ENCODE results near the gene CIBAR2.
A peak's percentile ranks its signal among the peaks of the same experiment; 100 is the strongest.

The CIBAR2 gene

DNA sequence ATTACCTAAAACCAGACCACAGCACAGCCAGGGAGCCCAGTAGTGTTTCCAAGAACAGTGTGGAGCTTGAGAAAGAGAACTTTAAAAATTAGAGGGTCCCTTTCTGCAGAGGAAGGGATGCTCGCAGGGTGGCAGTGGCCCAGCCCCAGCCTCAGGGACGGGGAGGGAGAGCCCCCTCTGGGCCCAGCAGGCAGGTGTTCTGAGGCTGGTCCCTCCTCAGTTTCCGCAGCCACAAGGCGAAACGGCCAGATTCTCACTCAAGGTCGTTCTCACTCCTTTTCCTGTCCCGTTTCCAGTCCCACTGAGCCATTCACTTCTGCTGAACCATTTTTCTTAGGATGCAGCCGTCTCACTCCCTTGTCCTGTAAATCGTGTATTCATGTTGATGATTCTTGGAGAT is 20.0 kb downstream of the CIBAR2 start:
- Histone ChIP-seq H3K4me1 (ENCODE audit: control insufficient read depth, insufficient read depth, low read length) (no peaks in the 10 kb centered on the region), H3K27me3 (ENCODE audit: control insufficient read depth, insufficient read depth, low read length) (no peaks in the 10 kb centered on the region), H3K9ac (ENCODE audit: low read depth, low read length) (no peak overlapping the region), H3K9me3 (ENCODE audit: control insufficient read depth, insufficient read depth, low read length) (no peaks in the 10 kb centered on the region), H3K36me3 (ENCODE audit: control insufficient read depth, insufficient read depth, low read length) (no peaks in the 10 kb centered on the region), H3K4me3 (ENCODE audit: low read depth, low read length) (no peak overlapping the region)

DNA sequence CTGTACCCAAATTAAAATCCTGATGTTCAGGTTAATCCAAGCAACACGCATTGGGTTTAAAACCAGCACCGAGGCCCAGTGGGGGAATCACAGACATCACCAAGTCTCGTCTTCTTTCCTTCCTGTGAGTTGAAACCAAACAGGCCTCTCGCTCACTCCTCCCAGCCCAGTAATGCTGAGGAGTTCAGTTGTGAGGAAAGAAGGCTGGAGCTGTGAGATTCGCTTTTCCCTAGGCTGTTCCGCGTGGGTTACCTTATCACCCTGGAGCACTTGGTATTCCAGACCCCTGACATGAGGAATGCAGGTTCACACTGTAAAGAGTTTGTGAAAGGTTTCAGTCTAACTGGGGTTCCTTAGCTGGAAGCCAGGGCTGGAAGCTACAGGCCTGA is 20.8 kb downstream of the CIBAR2 start:
- no peaks in the 10 kb centered on the region for H3K4me1 ChIP-seq (ENCODE audit: control insufficient read depth, insufficient read depth, low read length)
- no peaks in the 10 kb centered on the region for H3K9me3 ChIP-seq (ENCODE audit: control insufficient read depth, insufficient read depth, low read length)
- H3K36me3 ChIP-seq (ENCODE audit: control insufficient read depth, insufficient read depth, low read length), result no peaks in the 10 kb centered on the region
- H3K9ac ChIP-seq (ENCODE audit: low read depth, low read length), result no peak overlapping the region
- no peak overlapping the region for H3K4me3 ChIP-seq (ENCODE audit: low read depth, low read length)
- H3K27me3 ChIP-seq (ENCODE audit: control insufficient read depth, insufficient read depth, low read length), result no peaks in the 10 kb centered on the region

DNA sequence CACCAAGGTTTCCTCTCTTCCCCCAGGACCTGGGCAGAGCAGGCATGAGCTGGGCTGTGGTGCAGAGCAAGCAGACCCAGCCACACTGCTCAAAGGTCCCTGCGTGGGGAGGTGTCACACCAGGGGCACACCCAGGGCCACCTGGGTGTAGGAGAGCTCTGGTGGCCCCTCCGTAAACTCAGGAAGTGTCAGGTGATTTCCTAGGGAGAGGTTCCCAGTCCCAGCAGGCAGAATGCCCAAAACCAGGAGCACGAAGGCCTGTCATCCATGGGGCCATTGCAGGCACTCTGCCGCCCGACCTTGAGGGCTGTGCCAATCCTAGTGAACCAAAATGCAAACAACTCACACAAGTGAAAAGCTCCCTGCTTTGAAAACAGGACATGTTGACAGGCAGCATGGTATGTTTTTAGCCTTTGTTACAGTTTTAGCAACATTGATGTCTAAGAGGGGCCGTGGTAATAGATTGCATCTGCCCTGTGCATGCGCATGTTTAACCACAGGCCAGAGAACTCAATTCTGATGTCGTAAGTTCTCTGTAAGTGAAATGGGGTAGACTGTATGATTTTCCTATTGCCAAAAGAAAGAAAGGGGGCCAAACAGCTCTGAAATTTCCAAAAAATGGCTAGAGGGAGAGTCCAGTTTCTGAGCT is 21.3 kb downstream of the CIBAR2 start:
- H3K4me3 ChIP-seq (ENCODE audit: low read depth, low read length), result no peak overlapping the region
- H3K27me3 ChIP-seq (ENCODE audit: control insufficient read depth, insufficient read depth, low read length), result no peaks in the 10 kb centered on the region
- H3K9me3 ChIP-seq (ENCODE audit: control insufficient read depth, insufficient read depth, low read length), result no peaks in the 10 kb centered on the region
- no peaks in the 10 kb centered on the region for H3K4me1 ChIP-seq (ENCODE audit: control insufficient read depth, insufficient read depth, low read length)
- H3K36me3 ChIP-seq (ENCODE audit: control insufficient read depth, insufficient read depth, low read length), result no peaks in the 10 kb centered on the region
- no peak overlapping the region for H3K9ac ChIP-seq (ENCODE audit: low read depth, low read length)

DNA sequence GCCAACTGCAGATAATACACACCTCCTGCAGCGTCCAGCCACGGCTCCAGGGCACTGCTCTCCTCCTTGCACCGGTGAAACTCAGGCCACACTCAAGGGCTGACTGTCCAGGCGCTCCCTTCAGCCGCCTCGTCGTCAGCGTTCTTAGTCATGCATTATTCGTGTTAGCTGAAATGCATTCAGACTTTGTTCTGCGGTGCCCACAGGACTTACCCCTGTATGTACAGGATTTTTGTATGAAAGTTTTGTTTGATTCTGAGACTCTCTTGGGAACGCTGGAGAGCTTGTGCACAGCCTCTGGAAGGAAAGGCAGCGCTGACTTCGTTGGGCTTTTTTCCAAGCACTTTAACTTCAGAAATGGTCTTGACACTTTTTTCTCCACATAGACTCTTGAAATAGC is 22.1 kb downstream of the CIBAR2 start:
- Histone ChIP-seq H3K4me1 (ENCODE audit: control insufficient read depth, insufficient read depth, low read length) (no peaks in the 10 kb centered on the region), H3K4me3 (ENCODE audit: low read depth, low read length) (no peak overlapping the region), H3K9me3 (ENCODE audit: control insufficient read depth, insufficient read depth, low read length) (no peaks in the 10 kb centered on the region), H3K27me3 (ENCODE audit: control insufficient read depth, insufficient read depth, low read length) (peaks cover 6% of the 10 kb centered on the region), H3K9ac (ENCODE audit: low read depth, low read length) (no peak overlapping the region), H3K36me3 (ENCODE audit: control insufficient read depth, insufficient read depth, low read length) (no peaks in the 10 kb centered on the region)

DNA sequence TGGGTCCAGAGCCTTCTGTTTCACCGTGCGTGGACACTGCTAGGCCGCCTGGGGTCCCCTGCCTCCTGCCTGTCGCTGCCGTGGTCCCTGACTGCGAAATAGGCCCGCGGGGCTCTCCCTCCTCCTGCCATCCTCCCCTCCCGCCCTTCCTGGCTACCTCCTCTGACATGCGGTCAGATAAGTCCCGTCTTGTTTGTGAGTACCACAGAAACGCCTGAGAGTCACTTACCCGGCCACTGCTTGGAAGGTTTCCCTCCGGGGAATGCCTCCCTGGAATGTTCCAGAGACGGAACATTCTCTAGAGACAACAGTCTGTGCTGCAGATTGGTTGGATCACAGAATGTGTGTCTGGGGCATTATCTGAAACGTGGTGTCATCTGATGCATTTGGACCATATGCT is 22.7 kb downstream of the CIBAR2 start:
- H3K36me3 ChIP-seq (ENCODE audit: control insufficient read depth, insufficient read depth, low read length), result no peaks in the 10 kb centered on the region
- H3K27me3 ChIP-seq (ENCODE audit: control insufficient read depth, insufficient read depth, low read length), result peaks cover 12% of the 10 kb centered on the region
- H3K9me3 ChIP-seq (ENCODE audit: control insufficient read depth, insufficient read depth, low read length), result no peaks in the 10 kb centered on the region
- no peak overlapping the region for H3K4me3 ChIP-seq (ENCODE audit: low read depth, low read length)
- peak overlapping the region; percentile 24 for H3K9ac ChIP-seq (ENCODE audit: low read depth, low read length)
- H3K4me1 ChIP-seq (ENCODE audit: control insufficient read depth, insufficient read depth, low read length), result no peaks in the 10 kb centered on the region

DNA sequence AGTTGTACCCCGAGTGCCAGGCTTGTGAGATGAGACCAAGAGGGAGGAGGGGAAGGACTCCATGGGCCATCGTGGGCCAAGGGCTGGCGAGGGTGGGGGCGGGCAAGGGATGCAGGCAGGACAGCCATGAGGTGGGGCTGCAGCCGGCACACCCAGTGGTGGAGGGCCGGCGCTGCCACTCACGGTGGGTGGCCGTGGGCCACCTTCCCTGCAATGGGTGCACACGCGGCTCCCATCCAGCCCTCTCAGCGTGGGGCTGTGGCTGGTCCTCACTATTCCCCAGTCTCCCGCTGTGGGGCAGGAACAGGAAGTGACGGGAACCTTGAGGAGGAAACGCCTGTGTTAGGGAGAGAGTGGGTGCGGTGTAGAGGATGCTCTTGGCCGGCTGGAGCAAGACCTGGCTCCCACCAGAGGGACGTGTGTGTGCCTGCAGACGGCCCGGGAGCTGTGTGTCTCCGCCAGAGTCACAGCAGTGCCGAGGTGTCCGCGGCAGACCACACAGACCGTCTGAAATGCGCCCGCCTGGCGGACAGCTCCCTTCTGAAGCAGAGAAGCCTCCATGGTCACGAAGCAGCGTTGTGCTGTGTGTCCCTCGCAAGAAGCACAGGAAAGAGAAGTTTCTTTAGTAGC is 23.6 kb downstream of the CIBAR2 start:
- Histone ChIP-seq H3K36me3 (ENCODE audit: control insufficient read depth, insufficient read depth, low read length) (no peaks in the 10 kb centered on the region), H3K9ac (ENCODE audit: low read depth, low read length) (no peak overlapping the region), H3K27me3 (ENCODE audit: control insufficient read depth, insufficient read depth, low read length) (peaks cover 12% of the 10 kb centered on the region), H3K4me3 (ENCODE audit: low read depth, low read length) (no peak overlapping the region), H3K9me3 (ENCODE audit: control insufficient read depth, insufficient read depth, low read length) (no peaks in the 10 kb centered on the region), H3K4me1 (ENCODE audit: control insufficient read depth, insufficient read depth, low read length) (peaks cover 2% of the 10 kb centered on the region)

DNA sequence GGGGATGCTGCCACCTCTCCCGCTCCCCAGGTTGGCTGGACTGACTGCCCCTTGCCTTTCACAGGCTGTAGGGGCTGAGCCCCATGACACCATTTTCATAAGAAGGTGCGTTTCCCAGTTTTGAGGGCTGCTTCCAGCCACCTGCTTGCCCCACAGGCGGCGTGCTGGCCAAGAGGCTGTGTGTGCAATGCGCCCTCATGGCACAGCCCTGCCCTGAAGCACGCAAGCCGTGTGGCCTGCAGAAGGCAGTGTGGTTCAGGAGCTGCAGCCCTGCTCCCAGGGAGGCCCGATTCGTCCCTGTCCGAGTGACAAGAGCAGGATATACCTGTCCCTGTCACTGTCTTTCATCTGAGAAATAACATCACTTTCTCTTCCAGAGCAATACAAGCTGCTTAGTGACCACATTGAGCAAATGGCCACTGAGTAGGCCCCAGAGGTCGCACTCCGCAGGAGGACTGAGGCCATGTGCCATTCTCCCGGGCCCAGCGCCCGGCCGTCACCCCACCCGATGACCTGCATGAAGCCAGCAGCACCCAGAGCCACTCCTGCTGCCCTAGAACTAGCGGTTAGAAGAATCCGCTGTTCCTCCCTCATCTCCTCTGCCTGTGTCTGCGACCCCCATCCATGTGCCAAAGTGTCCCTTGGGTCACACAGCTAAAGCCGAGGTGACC is 24.2 kb downstream of the CIBAR2 start:
- Histone ChIP-seq H3K9me3 (ENCODE audit: control insufficient read depth, insufficient read depth, low read length) (no peaks in the 10 kb centered on the region), H3K4me1 (ENCODE audit: control insufficient read depth, insufficient read depth, low read length) (peaks cover 5% of the 10 kb centered on the region), H3K9ac (ENCODE audit: low read depth, low read length) (no peak overlapping the region), H3K4me3 (ENCODE audit: low read depth, low read length) (no peak overlapping the region), H3K27me3 (ENCODE audit: control insufficient read depth, insufficient read depth, low read length) (peaks cover 12% of the 10 kb centered on the region), H3K36me3 (ENCODE audit: control insufficient read depth, insufficient read depth, low read length) (no peaks in the 10 kb centered on the region)

DNA sequence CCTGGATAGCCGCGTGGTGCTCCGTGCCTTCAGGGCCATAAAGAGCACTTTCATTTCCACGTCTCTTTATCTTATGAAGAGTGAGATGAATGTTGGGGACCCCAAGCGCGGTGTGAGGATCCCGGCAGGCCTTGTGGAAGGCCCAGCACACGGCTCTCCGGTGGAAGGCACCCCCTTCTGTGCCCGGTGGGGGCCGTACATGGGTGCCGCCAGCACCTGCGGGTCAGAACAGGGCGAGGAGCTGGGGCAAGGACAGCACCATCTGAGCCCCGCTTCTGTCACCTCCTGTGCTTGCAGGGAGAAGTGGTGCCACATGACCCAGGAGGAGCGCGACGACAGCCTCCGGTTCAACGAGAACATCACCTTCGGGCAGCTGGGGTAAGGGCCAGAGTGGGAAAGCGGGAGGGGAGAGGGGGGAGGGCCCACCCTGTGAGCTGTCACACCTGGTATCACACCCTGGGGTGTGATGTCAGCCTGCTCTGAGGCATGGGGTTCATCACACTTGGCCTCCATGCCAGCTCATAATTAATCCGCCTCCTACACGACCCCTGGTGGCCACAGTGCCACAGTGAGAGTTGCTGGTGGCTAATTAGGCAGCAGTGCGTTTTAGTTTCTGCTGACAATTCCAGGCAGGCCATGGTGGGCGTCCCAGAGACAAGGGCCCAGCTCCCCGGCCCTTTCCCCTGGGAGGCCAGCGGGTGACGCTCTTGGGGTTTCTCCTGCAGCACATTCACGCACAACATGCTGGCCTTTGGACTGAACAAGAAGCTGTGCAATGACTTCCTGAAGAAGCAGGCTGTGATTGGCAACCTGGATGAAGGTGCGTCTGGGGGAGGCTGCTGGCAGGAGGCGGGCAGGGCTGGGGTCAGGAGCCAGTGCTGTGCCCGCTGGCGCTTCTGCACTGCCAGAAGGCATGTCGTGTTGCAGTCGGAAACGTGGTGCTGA is 25.7 kb downstream of the CIBAR2 start:
- H3K4me3 ChIP-seq (ENCODE audit: low read depth, low read length), result no peak overlapping the region
- H3K27me3 ChIP-seq (ENCODE audit: control insufficient read depth, insufficient read depth, low read length), result peaks cover 22% of the 10 kb centered on the region
- no peak overlapping the region for H3K9ac ChIP-seq (ENCODE audit: low read depth, low read length)
- no peaks in the 10 kb centered on the region for H3K36me3 ChIP-seq (ENCODE audit: control insufficient read depth, insufficient read depth, low read length)
- peaks cover 13% of the 10 kb centered on the region for H3K4me1 ChIP-seq (ENCODE audit: control insufficient read depth, insufficient read depth, low read length)
- no peaks in the 10 kb centered on the region for H3K9me3 ChIP-seq (ENCODE audit: control insufficient read depth, insufficient read depth, low read length)

DNA sequence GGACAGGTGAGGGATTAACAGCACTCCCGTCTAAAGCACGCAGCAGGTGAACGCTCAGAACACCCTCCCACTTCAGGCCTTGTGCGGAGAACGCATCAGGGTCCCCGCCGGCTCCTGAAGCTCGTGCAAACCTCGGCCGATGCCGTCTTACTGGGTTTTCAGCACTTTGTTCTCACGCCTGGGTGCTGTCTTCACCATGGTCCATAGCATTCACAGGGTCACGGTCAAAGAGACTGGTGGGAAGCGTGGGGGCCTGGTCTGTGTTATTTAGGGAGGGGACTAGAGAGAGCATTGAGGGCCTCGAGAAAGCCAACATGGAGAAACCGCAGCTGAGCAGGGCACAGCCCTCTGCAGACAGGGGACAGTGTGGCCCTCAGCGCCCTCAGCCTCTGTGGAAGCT is 26.6 kb downstream of the CIBAR2 start:
- no peak overlapping the region for H3K9ac ChIP-seq (ENCODE audit: low read depth, low read length)
- no peak overlapping the region for H3K4me3 ChIP-seq (ENCODE audit: low read depth, low read length)
- no peaks in the 10 kb centered on the region for H3K9me3 ChIP-seq (ENCODE audit: control insufficient read depth, insufficient read depth, low read length)
- H3K36me3 ChIP-seq (ENCODE audit: control insufficient read depth, insufficient read depth, low read length), result no peaks in the 10 kb centered on the region
- H3K27me3 ChIP-seq (ENCODE audit: control insufficient read depth, insufficient read depth, low read length), result peaks cover 28% of the 10 kb centered on the region
- H3K4me1 ChIP-seq (ENCODE audit: control insufficient read depth, insufficient read depth, low read length), result peaks cover 16% of the 10 kb centered on the region

DNA sequence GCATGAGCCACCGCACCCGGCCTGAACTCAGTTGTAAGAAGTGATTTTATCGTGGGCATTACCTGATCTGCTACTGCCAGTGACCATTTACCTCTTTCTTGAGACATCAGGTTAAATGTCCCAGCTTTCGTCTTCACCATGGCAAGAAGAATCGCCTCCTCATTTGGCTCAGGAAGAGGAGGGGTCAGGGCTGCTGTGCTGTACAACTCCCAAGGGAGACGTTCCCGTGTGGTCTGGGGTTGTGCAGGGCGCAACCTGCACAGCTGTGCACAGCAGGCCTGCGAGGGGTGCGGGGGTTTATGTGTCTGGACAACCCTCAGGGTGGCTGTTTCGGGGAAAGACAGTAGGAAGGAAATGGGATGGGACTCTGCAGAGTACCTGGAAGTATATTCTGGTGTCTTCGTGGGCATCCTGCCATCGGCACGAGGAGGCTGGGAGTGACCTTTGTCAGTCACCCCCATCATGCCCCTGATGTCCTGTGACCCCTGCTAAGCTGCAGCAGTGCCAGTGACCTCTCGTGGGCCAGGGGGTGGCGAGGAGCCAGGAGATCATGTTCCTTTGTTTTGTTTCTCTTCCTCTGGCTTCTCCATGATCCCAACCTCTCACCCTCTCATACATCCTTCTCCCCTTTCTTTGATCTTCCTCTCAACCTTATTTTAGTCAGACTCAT is 27.3 kb downstream of the CIBAR2 start:
- Histone ChIP-seq H3K4me3 (ENCODE audit: low read depth, low read length) (no peak overlapping the region), H3K36me3 (ENCODE audit: control insufficient read depth, insufficient read depth, low read length) (no peaks in the 10 kb centered on the region), H3K27me3 (ENCODE audit: control insufficient read depth, insufficient read depth, low read length) (peaks cover 28% of the 10 kb centered on the region), H3K9ac (ENCODE audit: low read depth, low read length) (no peak overlapping the region), H3K9me3 (ENCODE audit: control insufficient read depth, insufficient read depth, low read length) (no peaks in the 10 kb centered on the region), H3K4me1 (ENCODE audit: control insufficient read depth, insufficient read depth, low read length) (peaks cover 17% of the 10 kb centered on the region)

DNA sequence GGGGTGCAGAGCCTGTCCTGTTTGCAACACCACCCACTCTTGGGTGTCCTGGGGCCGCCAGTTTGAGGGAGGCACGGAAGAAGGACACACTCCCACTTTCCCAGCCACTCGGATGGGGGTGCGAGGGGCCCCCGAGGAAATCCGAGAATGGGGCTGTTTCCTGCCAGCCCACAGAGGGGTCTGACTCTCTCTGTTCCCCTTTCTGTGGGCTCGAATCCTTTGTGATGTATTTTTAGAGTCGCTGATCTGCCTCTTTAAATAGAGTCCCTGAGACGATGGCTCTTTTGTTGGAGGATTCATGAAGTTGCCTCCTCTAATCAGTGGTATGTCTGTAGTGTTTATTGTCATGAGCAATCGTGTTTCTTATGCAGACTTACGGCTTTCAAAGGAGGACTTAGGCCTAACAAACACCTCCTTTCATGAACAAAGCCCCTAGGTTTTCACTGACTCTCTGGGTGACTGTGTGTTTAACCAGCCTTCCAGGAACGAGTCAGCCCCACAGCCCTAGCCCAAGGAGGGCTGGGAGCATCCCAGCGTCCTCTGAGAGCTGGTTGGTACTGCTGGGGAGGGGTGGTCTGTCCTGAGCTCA is 29.1 kb downstream of the CIBAR2 start:
- Histone ChIP-seq H3K4me1 (ENCODE audit: control insufficient read depth, insufficient read depth, low read length) (peaks cover 17% of the 10 kb centered on the region), H3K36me3 (ENCODE audit: control insufficient read depth, insufficient read depth, low read length) (no peaks in the 10 kb centered on the region), H3K27me3 (ENCODE audit: control insufficient read depth, insufficient read depth, low read length) (peaks cover 30% of the 10 kb centered on the region), H3K9me3 (ENCODE audit: control insufficient read depth, insufficient read depth, low read length) (no peaks in the 10 kb centered on the region), H3K4me3 (ENCODE audit: low read depth, low read length) (peak overlapping the region; percentile 23), H3K9ac (ENCODE audit: low read depth, low read length) (no peak overlapping the region)
